NCI-H524 (cell line): ENCODE data around the gene TYRP1.

Experiments used
- DNase-seq, 2 experiments: peaks; one replicate each; lab custom pipeline; 2025; lab: John Stamatoyannopoulos, UW

Gene TYRP1

GRCh38 chr9:12697719-12698118 lies 4.5 kb downstream of the TYRP1 start:
- no peak for DNase-seq

GRCh38 chr9:12698266-12698665 lies 5.1 kb downstream of the TYRP1 start:
- no peak for DNase-seq

- DNase-seq, result no peak
These were observed 5.8 kb downstream of the TYRP1 start for GRCh38 chr9:12698986-12699385.

- DNase-seq, result no peak
These were observed 6.3 kb downstream of the TYRP1 start for GRCh38 chr9:12699529-12699928.

- DNase-seq, result no peak
These were observed 7.9 kb downstream of the TYRP1 start for GRCh38 chr9:12701126-12701525.

- peak; percentile 23 to 55 for DNase-seq
These were observed 9.1 kb downstream of the TYRP1 start for GRCh38 chr9:12702160-12702758.

- DNase-seq, result no peak
These were observed 10.8 kb downstream of the TYRP1 start for GRCh38 chr9:12703996-12704395.

GRCh38 chr9:12705738-12706391 lies 12.7 kb downstream of the TYRP1 start:
- DNase-seq, result no peak

GRCh38 chr9:12708562-12709298 lies 15.5 kb downstream of the TYRP1 start:
- no peak for DNase-seq

GRCh38 chr9:12712532-12712931 lies 19.3 kb downstream of the TYRP1 start:
- DNase-seq, result no peak

GRCh38 chr9:12715268-12715667 lies 22.1 kb downstream of the TYRP1 start:
- no peak for DNase-seq

- DNase-seq, result peak in 1 of 2 experiments; percentile 6
These were observed 23.8 kb downstream of the TYRP1 start for GRCh38 chr9:12716823-12717600.

GRCh38 chr9:12717907-12718306 lies 24.7 kb downstream of the TYRP1 start:
- no peak for DNase-seq

GRCh38 chr9:12718482-12719026 lies 25.4 kb downstream of the TYRP1 start:
- DNase-seq, result no peak

GRCh38 chr9:12719431-12719830 lies 26.2 kb downstream of the TYRP1 start:
- DNase-seq, result peak in 1 of 2 experiments; percentile 35

GRCh38 chr9:12720551-12720950 lies 27.4 kb downstream of the TYRP1 start:
- DNase-seq, result no peak

GRCh38 chr9:12722131-12722530 lies 28.9 kb downstream of the TYRP1 start:
- DNase-seq, result peak in 1 of 2 experiments; percentile 45

- peak in 1 of 2 experiments; percentile 27 for DNase-seq
These were observed 30.3 kb downstream of the TYRP1 start for GRCh38 chr9:12723409-12724028.

- DNase-seq, result no peak
These were observed 33.6 kb downstream of the TYRP1 start for GRCh38 chr9:12726795-12727194.

GRCh38 chr9:12730198-12730597 lies 37.0 kb downstream of the TYRP1 start:
- peak in 1 of 2 experiments; percentile 10 for DNase-seq

GRCh38 chr9:12730927-12731326 lies 37.7 kb downstream of the TYRP1 start:
- no peak for DNase-seq

- DNase-seq, result no peak
These were observed 39.8 kb downstream of the TYRP1 start for GRCh38 chr9:12732971-12733370.
